H1 (cell line): ENCODE data around the gene PLEKHG2. TPM values are rescaled to one million over a fixed set of nuclear protein-coding genes. Genes with fewer than 3 reads are reported as not detected.

Experiments
- ASH2L ChIP-seq: fragments of 200-600, 300-600 bp; sonication (generic); IDR thresholded peaks from one replicate; pipeline ENCODE4 v1.7.1; 2017; ENCODE audit warnings: low read length
- BACH1 ChIP-seq: IDR thresholded peaks from 2 replicates; pipeline ENCODE4 v1.6.1; 2012; ENCODE audit warnings: low read length, improper control_type of control experiment
- BRCA1 ChIP-seq: IDR thresholded peaks from 2 replicates; pipeline ENCODE4 v1.6.1; 2012; ENCODE audit warnings: low read depth, low read length, improper control_type of control experiment
- CREB1 ChIP-seq: IDR thresholded peaks from 2 replicates; pipeline ENCODE4 v1.6.1; 2012; ENCODE audit warnings: inconsistent platforms
- EZH2 ChIP-seq: fragments of 200-600 bp; sonication (generic); IDR thresholded peaks from 2 replicates; pipeline ENCODE4 v1.7.1; 2012; ENCODE audit warnings: low read depth, mild to moderate bottlenecking, moderate library complexity, low read length, inconsistent platforms; ENCODE audit not compliant: severe bottlenecking
- JUND ChIP-seq: IDR thresholded peaks from 2 replicates; pipeline ENCODE4 v1.6.1; 2011; ENCODE audit warnings: mild to moderate bottlenecking, improper control_type of control experiment, low read length
- KDM5A ChIP-seq: fragments of 200-600 bp; IDR thresholded peaks from 2 replicates; pipeline ENCODE4 v1.7.1; 2012; ENCODE audit warnings: mild to moderate bottlenecking, low read length, inconsistent platforms, mixed read lengths
- NANOG ChIP-seq: IDR thresholded peaks from 2 replicates; pipeline ENCODE4 v1.6.1; 2011; ENCODE audit warnings: low read length, low read depth, mild to moderate bottlenecking, inconsistent platforms; ENCODE audit not compliant: insufficient read depth, poor library complexity, severe bottlenecking
- PHF8 ChIP-seq: fragments of 200-600 bp; sonication (generic); conservative IDR thresholded peaks from 2 replicates; pipeline ENCODE4 v1.7.1; 2012; ENCODE audit warnings: low read depth, mild to moderate bottlenecking, inconsistent platforms, low read length, moderate library complexity
- POLR2A ChIP-seq, 2 experiments: IDR thresholded peaks; 1 replicate in 1 of 2; 2 replicates in 1 of 2; pipeline ENCODE4 v1.6.1; 2011; ENCODE audit warnings: low read depth in 2 of 2, low read length in 2 of 2, mild to moderate bottlenecking in 2 of 2; ENCODE audit errors: control extremely low read depth in 1 of 2
- POU5F1 ChIP-seq: IDR thresholded peaks from 2 replicates; pipeline ENCODE4 v1.6.1; 2011; ENCODE audit warnings: low read depth, mild to moderate bottlenecking, low read length, moderate library complexity
- RBBP5 ChIP-seq: IDR thresholded peaks from 2 replicates; pipeline ENCODE4 v1.7.1; 2012; ENCODE audit warnings: low read depth, mild to moderate bottlenecking, inconsistent platforms, low read length, moderate library complexity, borderline replicate concordance
- SIN3A ChIP-seq, 2 experiments: IDR thresholded peaks in 1 of 2; conservative IDR thresholded peaks in 1 of 2; 2 replicates each; pipeline ENCODE4 v1.6.1; 2011 to 2012; ENCODE audit warnings: low read length in 2 of 2, improper control_type of control experiment in 1 of 2, low read depth in 1 of 2, mild to moderate bottlenecking in 1 of 2
- SP2 ChIP-seq: IDR thresholded peaks from 2 replicates; pipeline ENCODE4 v1.6.1; 2012; ENCODE audit warnings: mild to moderate bottlenecking, low read length, inconsistent platforms
- TAF1 ChIP-seq: IDR thresholded peaks from 2 replicates; pipeline ENCODE4 v1.6.1; 2011; ENCODE audit warnings: mild to moderate bottlenecking, low read depth, low read length
- TEAD4 ChIP-seq: IDR thresholded peaks from 2 replicates; pipeline ENCODE4 v1.6.1; 2012; ENCODE audit warnings: low read depth, low read length, inconsistent platforms, mixed read lengths
- polyA plus RNA-seq, 7 experiments: library from polyadenylated mRNA; depleted of rRNA in 3 of 7; stranded (reverse) in 5 of 7; unstranded in 2 of 7; fragments of >200 nt in 5 of 7; fragments of 200-250 nt in 2 of 7; gene quantifications; 1 replicate in 5 of 7; 2 replicates in 1 of 7; 4 replicates in 1 of 7; pipeline versions ENCODE4 v1.2.1 to v1.2.3, GENCODE V29; 2011 to 2013; ENCODE audit warnings: missing spikeins in 2 of 7, mixed read lengths in 2 of 7
- total RNA-seq: library from RNA; stranded (reverse); fragmentation: NEBNext Ultra II Directional; extraction: Animal tissue kit (Norgen Biotek cat#: 25700); gene quantifications from 2 replicates; pipeline ENCODE4 v1.2.1, GENCODE V29; 2021
- TF ChIP-seq, protein P1 (sequence below): IDR thresholded peaks from 2 replicates; pipeline ENCODE4 v1.6.1; 2012; ENCODE audit warnings: low read length, inconsistent platforms
- TF ChIP-seq, protein P2 (sequence below): IDR thresholded peaks from 2 replicates; pipeline ENCODE4 v1.6.1; 2012; ENCODE audit warnings: inconsistent platforms
- TF ChIP-seq, protein P3 (sequence below), 3 experiments: IDR thresholded peaks; 1 replicate in 2 of 3; 2 replicates in 1 of 3; pipeline versions ENCODE4 v1.5.1 to v1.6.1; 2011; ENCODE audit warnings: low read length in 3 of 3, mild to moderate bottlenecking in 3 of 3, inconsistent platforms in 2 of 3, low read depth in 1 of 3, moderate library complexity in 1 of 3; ENCODE audit not compliant: insufficient read depth in 1 of 3; ENCODE audit errors: control extremely low read depth in 1 of 3

Gene PLEKHG2
- total and polyA plus RNA-seq, 2 of the 8 experiments (the other 6 are each of a cell fraction or from before 2014, with no cell fraction given), result 16.9 to 65.7 TPM

DNA sequence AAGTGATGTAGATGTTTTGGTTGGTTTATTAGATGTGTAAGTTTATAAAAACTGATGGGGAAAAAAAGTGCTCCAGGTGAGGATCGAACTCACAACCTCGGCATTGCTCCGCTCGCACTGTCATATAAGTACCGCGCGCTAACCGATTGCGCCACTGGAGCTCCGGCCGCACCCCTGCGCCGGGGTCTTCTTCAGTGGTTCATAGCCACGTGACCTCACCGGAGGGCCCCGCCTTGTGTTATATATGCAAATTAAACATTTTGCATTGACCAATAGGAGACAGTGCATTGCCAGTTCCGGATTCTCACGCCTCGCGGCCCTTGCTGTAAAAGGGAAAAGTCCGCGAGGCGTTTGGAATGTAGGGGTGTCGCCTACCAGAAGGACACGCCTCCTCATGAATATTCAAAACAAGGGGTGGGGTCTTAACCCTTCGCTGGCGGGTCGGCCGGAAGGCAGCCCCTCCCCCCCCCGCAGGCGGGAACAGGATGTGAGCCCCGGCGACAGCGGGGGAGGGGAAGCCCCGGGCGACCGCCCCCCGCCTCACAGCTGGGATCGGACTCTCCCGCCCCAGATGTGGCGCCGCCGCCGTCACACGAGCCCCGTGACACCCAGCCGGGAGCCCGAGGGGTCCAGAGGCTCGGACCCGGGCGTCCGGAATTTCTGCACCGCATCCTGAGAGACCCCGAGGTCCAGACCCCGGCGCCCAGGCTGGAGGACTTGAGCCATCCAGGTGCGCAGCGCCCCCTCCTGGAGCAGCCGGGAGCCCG, at the start of gene PLEKHG2 (continued):
- TF ChIP-seq SIN3A (conservative IDR thresholded peaks at IDR 0.05 in 1 of 2, IDR thresholded peaks at IDR 0.05 in 1 of 2; ENCODE audit: low read depth in 1 of 2, low read length in 2 of 2) (peak; percentile 25 to 83; a peak in 1 of 4 replicates), CREB1 (peak; percentile 81), BACH1 (no peak), TEAD4 (peak; percentile 43; the same call in 1 of the 2 replicates), BRCA1 (no peak; the same call in 1 of the 2 replicates), PHF8 (peak; percentile 69), RBBP5 (peak; percentile 71), TAF1 (peak; percentile 72), POU5F1 (peak; percentile 46; the same call in 1 of the 2 replicates), EZH2 (no peak), SP2 (no peak), KDM5A (no peak), ASH2L (peak; percentile 62), POLR2A (IDR thresholded peaks at IDR 0.05; ENCODE audit: control extremely low read depth in 1 of 2, low read depth in 2 of 2, low read length in 2 of 2) (peak; percentile 68 to 93), JUND (peak; percentile 81), NANOG (peak; percentile 45)
- TF ChIP-seq, protein P1, sequence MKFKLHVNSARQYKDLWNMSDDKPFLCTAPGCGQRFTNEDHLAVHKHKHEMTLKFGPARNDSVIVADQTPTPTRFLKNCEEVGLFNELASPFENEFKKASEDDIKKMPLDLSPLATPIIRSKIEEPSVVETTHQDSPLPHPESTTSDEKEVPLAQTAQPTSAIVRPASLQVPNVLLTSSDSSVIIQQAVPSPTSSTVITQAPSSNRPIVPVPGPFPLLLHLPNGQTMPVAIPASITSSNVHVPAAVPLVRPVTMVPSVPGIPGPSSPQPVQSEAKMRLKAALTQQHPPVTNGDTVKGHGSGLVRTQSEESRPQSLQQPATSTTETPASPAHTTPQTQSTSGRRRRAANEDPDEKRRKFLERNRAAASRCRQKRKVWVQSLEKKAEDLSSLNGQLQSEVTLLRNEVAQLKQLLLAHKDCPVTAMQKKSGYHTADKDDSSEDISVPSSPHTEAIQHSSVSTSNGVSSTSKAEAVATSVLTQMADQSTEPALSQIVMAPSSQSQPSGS, result peak; percentile 97
- TF ChIP-seq, protein P2, sequence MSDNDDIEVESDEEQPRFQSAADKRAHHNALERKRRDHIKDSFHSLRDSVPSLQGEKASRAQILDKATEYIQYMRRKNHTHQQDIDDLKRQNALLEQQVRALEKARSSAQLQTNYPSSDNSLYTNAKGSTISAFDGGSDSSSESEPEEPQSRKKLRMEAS, result peak; percentile 63
- TF ChIP-seq, protein P3, sequence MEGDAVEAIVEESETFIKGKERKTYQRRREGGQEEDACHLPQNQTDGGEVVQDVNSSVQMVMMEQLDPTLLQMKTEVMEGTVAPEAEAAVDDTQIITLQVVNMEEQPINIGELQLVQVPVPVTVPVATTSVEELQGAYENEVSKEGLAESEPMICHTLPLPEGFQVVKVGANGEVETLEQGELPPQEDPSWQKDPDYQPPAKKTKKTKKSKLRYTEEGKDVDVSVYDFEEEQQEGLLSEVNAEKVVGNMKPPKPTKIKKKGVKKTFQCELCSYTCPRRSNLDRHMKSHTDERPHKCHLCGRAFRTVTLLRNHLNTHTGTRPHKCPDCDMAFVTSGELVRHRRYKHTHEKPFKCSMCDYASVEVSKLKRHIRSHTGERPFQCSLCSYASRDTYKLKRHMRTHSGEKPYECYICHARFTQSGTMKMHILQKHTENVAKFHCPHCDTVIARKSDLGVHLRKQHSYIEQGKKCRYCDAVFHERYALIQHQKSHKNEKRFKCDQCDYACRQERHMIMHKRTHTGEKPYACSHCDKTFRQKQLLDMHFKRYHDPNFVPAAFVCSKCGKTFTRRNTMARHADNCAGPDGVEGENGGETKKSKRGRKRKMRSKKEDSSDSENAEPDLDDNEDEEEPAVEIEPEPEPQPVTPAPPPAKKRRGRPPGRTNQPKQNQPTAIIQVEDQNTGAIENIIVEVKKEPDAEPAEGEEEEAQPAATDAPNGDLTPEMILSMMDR (IDR thresholded peaks at IDR 0.05; ENCODE audit: control extremely low read depth in 1 of 3, insufficient read depth in 1 of 3, low read depth in 1 of 3, low read length in 3 of 3), result peak; percentile 76 to 85 (median 81)
